NCI-H128 (cell line): Measurements from ENCODE around the gene NXF1.

ENCODE experiments used
- DNase-seq: peaks from one replicate; lab custom pipeline; 2025; ENCODE audit not compliant: unreplicated experiment; lab: John Stamatoyannopoulos, UW

The NXF1 gene

GRCh38 chr11:62747475-62748160 lies 57.6 kb downstream of the NXF1 start:
- DNase-seq, result no peak
